Right kidney (tissue), 1 donor: ENCODE measurements around the gene CRYGN.

Experiments used
- DNase-seq: peaks from one replicate; pipeline ENCODE4 v3.0.0-alpha.2; 2016

CRYGN gene

DNA sequence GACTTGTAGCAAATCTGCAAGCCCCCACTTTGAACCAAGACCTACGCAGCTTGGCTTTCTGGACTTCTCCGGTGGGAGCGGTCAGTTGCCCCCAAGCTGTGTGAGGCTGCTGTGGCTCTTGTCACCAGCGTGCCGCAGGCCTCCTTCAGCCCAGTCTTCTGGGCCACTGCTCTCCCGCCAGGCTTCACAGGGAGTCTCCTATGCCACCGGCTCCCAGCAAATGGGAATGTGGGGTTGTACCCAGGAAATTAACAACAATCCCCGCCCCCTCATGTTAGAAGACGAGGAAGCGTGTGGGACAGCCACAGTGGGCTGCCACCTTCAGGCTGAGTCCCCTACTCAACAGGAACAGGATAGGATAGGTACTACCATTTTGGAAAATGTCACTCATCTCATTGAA lies 34.4 kb downstream of the CRYGN start:
- DNase-seq = no peak

DNA sequence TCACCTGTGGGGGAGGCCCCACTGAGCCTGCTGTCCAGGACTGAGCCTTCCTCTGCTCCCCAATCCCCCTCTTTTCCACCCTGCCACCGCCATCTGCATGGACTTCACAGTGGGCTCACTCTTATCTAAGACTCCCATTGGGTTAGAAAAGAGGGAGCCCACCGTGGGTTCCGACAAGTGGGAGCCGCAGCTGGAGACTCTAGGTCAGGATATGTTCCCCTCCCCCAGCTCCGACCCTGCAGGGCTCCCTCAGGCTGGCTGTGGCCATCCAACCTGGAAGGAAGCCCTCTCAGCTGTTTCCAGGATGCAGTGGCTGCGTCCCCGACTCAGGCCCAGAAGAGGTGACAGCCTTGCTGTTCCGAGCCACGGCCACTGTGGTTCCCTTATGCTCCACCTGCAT lies 34.9 kb downstream of the CRYGN start:
- no peak for DNase-seq

GRCh38 chr7:151404216-151405011 lies 35.5 kb downstream of the CRYGN start:
- DNase-seq = no peak

DNA sequence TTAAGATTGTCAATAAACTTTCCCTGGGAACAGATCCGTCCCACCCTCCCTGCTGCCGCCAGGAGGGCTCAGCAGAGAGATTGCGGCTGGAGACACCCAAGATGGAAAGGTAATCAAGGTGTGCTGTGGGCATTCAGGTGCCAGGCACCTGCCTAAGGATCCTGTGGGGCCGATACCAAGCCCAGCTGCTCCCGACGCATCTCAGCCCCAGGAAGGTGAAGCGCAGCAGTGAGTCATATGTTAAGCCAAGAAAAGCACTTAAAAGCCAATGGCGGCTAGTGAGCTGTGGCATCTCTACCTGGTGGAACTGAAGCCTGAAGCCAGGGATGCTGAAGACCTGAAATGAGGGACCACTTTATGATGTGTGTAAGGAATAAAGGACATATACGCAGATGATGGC lies 36.2 kb downstream of the CRYGN start:
- DNase-seq = no peak

- no peak for DNase-seq
Observed at GRCh38 chr7:151402029-151402835, 37.7 kb downstream of the CRYGN start.

DNA sequence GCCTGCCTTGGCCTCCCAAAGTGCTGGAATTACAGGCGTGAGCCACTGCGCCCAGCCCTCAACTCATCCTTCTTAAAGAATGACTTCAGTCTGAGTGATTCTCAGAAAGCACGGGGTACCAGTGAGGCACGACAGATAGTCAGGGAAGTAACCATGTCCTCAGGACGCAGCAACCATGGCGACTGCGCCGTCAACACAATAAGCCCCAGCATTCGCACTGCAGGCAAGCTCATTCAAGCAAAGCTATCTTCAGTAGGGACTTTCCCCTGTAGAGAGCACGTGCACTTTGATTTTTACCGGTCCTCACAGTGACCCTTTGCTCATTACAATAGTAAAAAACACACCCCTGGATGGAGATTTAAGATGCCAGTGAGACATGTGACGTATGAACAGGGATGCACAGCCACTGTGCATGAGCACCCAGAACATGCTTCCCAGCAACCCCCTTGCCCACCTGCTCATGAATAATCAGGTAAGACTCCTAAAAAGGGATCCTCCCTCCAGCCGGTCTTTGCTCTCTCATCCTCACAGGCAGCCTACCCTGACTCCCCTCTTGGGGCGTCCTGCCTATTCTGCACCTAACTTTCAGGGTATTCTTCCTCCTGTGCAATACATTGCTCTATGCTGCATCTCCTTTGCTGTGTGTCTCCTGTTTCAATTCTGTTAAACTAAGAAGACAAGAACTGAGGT lies 39.2 kb downstream of the CRYGN start:
- DNase-seq = no peak

DNA sequence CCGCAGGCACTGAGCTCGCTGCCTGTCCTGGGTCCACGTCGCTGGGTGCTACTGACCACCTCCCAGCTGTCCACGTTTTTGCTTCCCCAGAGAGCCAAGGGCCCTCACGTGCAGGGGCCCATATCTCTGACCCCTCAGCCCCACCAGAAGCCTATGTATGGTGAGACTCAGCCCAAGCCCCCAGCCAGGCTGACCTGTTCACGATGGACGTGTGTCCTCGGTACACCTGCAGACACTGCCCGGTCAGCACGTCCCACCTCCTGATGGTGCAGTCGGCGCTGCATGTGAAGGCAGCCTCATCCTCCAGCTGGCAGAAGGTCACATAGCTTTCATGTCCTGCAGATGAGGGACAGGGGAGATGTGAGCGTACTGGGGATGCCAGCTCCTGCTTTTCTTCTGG lies 40.0 kb downstream of the CRYGN start:
- DNase-seq = no peak

DNA sequence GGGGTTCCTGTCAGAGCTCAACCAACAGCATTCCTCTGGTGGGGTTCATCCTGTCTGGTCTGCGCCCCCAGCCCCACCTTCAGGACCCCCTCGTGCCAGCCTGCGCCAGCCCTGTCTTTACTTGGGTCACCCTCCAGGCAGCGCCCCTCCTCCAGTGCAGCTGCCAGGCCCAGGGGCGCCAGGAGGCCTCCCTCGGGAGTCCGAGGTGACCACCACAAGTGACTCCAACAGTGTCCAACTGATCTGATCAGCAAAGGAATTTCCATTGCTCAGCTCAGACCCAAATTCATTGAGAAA lies 40.7 kb downstream of the CRYGN start:
- DNase-seq = no peak

GRCh38 chr7:151398446-151399304 lies 41.3 kb downstream of the CRYGN start:
- DNase-seq = no peak

- no peak for DNase-seq
Observed at GRCh38 chr7:151397026-151397425, 42.9 kb downstream of the CRYGN start.

DNA sequence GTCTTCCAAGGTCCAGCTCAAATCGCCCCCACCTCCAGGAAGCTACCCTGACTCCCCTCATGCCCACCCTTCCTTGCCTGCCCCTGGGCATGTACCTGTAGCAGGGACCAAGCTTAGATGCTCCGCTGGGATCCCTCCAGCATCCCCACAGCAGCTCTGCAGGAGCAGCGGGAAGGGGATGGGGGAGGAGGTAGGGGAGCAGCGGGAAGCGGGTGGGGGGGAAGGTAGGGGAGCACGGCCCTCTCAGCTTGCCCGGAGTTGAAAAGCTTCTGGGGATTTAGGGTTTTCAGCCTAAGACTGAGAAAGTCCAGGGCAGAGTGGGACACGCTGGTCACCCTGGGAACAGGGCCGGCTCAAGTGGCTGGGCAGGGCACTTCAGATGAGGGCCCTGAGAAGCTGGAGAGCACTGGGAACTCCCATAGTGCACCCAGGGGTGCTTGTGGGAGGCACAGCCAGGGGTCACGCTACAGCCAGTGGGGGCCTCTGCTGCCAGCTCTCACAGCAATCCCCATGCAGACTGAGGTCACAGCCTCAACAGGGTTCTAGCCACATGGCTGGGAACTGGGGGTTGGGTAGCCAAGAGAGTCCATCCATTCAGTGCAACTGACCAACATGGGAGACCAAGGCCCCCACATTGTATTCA lies 43.5 kb downstream of the CRYGN start:
- no peak for DNase-seq

- DNase-seq = no peak
Observed at GRCh38 chr7:151395036-151395367, 44.9 kb downstream of the CRYGN start.

DNA sequence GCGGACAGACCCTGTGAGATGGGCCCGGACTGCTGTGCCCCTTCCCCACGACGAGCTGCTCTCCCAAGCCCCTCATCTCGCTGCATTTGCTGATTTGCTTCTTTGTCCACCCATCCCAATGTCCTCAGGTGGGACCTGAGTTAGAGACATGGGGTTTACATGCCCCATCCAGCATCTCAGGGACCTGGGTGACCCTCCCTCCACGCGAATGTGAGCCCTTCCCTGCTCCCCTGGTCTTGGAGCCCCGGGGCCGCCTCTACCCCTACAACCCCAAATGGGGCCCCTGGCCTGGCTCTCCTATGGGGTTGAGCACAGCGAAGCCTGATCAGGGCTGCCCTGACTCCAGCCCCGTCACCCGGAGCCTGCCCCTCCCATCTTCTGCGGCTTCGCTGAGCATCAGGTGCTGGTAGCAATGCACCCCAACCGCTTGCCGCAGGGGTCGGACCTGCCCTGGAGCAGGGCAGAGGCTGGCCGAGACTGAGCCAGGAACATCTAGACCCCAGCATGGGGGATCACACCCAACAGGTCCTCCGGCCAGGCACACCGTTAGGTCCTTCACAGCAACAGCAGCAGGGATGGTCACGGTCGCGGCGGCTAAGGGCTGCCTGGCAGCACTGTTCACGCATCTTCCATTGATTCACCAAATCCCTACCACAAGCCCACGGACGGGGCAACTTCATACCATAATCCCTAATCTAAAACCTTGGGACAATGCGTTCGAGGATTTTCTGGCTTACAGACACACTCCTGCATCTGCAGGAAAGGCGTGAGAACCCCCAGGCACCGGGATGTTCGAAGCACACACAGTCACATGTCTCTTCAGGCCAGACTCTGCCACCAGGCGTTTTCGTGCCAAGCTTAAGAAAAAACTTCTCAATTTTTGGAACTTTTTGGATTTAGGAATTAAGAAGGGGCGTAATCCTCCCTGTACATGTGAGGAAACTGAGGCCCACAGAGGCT lies 45.6 kb downstream of the CRYGN start:
- no peak for DNase-seq

DNA sequence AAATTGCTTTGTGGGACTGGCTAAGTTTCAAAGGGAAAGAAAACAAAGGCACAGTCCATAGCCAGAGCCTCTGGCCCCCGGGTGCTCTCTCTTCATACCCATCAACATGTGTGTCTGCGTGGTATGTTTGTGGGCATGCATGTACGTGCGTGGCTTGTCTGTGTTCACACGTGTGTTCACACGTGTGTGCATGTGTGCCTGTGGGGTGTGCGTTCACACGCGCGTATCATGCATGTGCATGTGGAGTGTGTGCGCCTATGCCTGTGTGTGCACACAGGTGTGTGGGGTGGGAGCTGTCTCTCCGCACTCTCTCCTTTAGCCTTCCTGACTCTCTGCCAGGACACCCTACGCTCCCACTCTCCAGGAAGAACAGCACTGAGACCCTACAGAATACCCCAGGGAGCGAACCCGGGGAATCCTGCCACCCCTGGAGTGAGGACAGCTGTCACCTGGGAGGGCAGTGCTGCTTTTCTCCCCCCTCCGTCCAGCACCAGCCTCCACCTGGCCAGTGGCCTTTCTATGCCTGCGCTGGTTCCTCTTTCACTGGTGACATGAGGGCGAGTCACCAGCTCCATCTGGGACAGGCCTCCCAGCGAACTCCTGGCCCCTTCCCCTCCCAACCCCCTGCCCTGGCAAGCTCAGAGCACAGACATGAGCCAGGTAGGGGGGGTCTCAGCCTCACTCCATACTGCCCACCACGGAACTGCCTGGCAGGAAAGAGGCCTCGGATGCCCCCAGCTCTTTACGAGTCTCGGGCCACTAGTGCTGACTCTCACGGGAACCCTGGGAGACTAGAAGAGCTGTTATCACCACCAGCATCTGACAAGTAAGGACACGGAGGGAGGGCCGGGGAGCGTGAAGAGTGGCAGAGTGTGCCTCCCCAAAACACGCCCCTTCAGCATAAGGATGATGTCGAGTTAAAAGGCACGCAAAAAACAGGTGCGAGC lies 46.6 kb downstream of the CRYGN start:
- no peak for DNase-seq

DNA sequence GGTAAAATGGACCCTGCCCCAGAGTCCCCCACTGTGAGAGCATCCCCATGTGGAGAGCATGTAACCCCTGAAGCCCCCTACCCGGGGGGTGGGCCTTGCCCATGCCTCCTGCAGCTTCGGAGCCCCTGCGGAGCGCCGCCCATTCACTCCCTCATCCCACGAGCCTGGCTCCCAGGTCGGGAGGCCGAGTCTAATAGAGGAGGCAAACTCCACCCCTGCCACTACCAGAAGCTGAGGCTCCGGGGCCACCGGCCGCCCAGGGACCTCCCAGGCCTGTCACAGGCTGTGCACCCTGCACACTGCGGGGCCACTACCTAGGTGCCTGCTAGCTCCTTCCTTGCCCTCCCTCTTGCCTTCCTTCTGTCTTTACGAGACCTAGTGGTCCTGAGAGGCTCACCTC lies 47.5 kb downstream of the CRYGN start:
- DNase-seq = no peak

DNA sequence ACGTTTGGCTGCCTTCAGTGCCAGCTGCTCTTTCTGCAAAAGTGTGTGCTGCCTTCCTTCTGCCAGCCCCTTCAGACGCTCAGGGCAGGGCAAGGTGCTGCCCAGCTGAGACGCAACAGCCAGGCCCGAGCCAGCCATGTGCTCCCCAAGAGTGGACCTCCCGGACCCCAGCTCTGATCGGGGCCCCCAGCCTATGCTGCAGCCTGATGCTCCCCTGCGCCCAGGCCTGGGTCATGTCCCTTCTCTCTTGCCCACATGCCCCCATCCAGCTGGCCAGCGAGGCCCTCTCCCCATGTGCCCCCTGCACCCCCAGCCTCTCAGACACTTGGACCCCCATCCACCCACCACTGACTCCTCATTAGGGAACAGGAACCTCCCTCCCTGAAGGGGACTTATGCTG lies 47.9 kb downstream of the CRYGN start:
- DNase-seq = no peak

DNA sequence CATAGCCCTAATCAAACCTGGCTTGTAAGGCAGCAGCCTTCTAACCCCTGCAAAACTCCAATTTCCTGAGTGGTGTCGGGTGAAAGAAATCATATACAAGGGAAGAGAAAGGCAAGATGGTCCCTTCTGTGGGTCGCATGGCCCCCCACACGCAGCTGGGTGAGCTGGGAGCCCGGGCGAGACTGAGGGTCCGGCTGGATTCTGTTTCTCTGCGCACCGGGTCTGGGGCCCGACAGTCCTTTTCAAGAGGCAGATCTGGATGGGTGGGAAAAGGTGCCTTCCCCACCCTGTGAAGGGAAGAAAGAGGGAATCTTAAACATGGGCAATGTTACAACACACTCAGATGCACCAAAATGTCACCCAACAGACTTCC lies 48.6 kb downstream of the CRYGN start:
- no peak for DNase-seq

DNA sequence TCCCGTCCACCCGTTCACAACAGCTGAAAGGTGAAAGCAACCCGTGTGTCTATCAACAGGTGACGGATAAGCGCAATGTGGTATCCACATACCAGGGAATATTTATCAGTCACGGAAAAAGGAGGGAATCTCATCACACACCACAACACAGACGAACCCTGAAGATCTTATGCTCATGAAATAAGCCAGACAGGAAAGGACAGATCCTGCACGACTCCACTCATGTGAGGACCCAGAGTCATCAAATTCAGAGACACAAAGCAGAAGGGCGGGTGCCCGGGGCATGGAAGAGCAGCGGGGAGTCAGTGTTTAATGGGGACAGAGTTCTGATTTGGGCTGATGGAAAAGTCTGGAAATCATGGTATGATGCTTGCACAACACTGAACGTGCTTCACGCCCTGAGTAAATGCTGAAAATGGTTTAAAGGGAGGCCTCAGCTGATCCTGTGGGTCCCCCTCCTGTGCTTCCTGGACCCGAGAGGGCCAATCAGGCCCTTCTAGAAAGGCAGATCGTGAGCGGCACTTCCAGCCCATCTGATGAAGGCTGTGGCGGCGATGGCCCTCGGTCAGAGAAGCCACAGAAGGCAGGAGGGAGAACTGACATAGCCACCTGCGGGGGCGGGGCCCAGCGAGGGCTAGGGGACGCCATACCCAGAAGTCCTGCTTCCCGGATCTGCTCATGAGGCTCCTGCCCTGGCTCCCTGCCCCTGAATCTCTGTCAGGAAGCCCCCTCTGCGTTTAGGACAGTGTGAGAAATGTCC lies 49.2 kb downstream of the CRYGN start:
- DNase-seq = no peak
